ENCODE results near the gene ZSCAN18. TPM values are rescaled to one million over a fixed set of nuclear protein-coding genes. Genes with fewer than 3 reads are reported as not detected.
A peak's percentile ranks its signal among the peaks of the same experiment; 100 is the strongest.
"Not testable (repeated sequence)": the region's sequence is repeated elsewhere in the genome, so short reads cannot be mapped to it uniquely, and the experiment has no call there.

The ZSCAN18 gene
- total RNA-seq = 60.5 TPM
- long read RNA-seq, transcript ZSCAN18-217 (7 exons, 2,190 nt) = major isoform, 100 of 201 reads
- long read RNA-seq, transcript ZSCAN18-209 (4 exons, 2,429 nt) = minor isoform, 5 of 201 reads
- long read RNA-seq, partial matches to known transcripts = 15 of 201 reads
- long read RNA-seq, other reads (novel, unspliced or antisense) = 77 of 201 reads

GRCh38 chr19:58097781-58098681, at the start of gene ZSCAN18:
Gene ZSCAN18 (minus strand): TSS chr19:58098231. CDS start chr19:58090267, 7,964 bp downstream.
- DNase-seq = peak; percentile 98
- intact Hi-C loops (cut with DNase I) = no loop called here
- ATAC-seq (ENCODE audit: poor library complexity) = peak; percentile 100

- ATAC-seq (ENCODE audit: poor library complexity); DNase-seq; intact Hi-C loops (cut with DNase I): not testable (repeated sequence)
These were observed 49.4 kb upstream of the ZSCAN18 start for GRCh38 chr19:58147475-58147874.

DNA sequence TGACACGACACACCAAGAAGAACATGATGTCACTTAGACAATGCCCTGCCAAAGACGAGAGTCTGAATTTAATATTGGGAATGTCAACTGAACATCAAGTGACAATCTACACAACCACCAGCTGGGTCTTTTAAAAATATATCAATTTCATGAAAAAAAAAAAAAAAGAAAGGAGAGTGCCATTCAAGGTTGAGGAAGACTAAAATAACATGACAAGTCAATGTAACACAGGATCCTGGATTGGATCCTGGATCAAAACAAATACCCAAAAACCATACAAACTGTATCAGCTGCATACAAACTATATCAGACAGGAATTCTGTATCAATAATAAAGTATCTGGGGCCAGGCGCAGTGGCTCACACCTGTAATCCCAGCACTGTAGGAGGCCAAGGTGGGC, 47.8 kb upstream of the ZSCAN18 start:
- DNase-seq = no peak
- ATAC-seq (ENCODE audit: poor library complexity) = no peak
- intact Hi-C loops (cut with DNase I) = no loop called here

DNA sequence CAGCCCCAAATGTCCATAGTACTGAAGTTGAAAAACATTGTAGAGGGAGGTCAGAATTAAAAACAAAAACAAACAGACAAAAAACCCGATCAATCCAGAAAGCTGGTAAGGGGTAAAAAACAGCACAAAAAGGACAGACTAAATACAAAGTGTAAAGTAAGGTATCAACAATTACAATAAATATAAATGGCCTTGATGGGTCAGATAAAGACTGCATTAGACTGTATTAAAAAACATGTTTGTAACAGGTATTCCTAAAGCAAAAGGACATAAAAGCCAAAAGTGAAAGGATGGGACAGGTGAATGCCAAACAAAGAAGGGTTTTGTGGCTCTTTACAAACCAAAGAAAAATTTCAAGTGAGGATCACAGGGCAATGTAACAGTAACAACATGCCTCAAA, 36.2 kb upstream of the ZSCAN18 start:
- intact Hi-C loops (cut with DNase I) = loop anchor here (10.0 kb wide), 1 partner anchor 159 kb away; the partner anchor contains the start of gene C19orf18
- ATAC-seq (ENCODE audit: poor library complexity) (no peak), DNase-seq (no peak)

DNA sequence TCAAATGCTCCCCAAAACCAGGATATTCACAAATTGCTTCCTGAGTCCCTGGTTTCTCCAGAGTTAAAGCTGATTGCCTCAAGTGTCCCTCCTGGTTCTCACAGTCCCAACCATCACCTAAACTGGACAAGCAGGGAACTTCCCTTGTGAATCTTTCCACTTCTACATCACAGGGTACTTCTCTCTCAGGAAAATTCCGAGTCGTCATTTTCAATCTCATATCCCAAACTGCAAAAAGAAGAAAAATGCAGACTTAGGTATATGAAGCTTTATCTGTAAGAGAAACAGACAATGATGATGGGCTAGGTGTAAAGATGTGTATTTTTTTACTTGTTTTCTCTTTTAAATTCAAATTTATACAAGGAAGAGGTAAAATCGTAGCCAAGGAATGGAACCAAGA, 31.3 kb upstream of the ZSCAN18 start:
- DNase-seq = no peak

DNA sequence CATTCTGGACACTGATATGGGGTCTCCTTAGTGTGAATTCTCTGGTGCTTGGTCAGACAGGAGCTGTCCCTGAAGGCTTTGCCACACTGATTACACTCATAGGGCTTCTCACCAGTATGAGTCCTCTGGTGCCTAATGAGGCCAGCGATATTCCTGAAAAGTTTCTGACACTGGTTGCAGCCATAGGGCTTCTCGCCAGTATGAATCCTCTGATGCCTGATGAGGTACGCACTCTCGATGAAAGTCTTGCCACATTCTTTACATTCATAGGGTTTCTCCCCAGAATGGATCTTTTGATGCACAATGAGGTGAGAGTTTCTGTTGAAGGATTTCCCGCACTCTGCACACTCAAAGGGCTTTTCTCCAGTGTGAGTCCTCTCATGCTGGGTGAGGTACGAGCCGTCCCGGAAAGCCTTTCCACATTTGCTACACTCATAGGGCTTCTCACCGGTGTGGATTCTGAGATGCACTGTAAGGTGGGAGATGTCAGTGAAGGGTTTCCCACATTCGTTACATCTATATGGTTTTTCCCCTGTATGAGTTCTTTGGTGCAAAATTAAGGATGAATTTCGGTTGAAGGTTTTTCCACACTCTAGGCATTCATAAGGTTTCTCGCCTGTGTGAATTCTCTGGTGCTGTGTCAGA, 30.1 kb upstream of the ZSCAN18 start:
- DNase-seq (no peak), ATAC-seq (ENCODE audit: poor library complexity) (no peak)
- intact Hi-C loops (cut with DNase I) = loop anchor here (10.0 kb wide), 1 partner anchor 137 kb away; no protein-coding TSS in a partner anchor

More for the DNA sequence above, 31.3 kb upstream of the ZSCAN18 start:
- intact Hi-C loops (cut with DNase I) = loop anchor here (10.0 kb wide), 1 partner anchor 136 kb away; no protein-coding TSS in a partner anchor
- no peak for ATAC-seq (ENCODE audit: poor library complexity)

DNA sequence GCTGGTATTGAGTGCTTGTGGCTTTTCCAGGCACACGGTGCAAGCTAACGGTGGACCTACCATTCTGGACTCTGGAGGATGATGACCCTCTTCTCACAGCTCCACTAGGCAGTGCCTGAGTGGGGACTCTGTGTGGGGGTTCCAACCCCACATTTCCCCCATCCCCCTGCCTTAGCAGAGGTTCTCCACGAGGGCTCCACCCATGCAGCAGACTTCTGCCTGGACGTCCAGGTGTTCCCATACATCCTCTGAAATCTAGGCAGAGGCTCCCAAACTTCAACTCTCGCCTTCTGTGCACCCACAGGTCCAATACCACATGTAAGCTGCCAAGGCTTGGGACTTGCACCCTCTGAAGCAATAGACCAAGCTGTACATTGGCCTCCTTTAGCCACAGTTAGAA, 25.3 kb upstream of the ZSCAN18 start:
- ATAC-seq (ENCODE audit: poor library complexity) (no peak), DNase-seq (no peak)
- intact Hi-C loops (cut with DNase I) = loop anchor here (10.0 kb wide), 1 partner anchor 141 kb away; no protein-coding TSS in a partner anchor

GRCh38 chr19:58118979-58119733, 21.1 kb upstream of the ZSCAN18 start:
- DNase-seq (no peak), ATAC-seq (ENCODE audit: poor library complexity) (no peak)
- intact Hi-C loops (cut with DNase I) = no loop called here

DNA sequence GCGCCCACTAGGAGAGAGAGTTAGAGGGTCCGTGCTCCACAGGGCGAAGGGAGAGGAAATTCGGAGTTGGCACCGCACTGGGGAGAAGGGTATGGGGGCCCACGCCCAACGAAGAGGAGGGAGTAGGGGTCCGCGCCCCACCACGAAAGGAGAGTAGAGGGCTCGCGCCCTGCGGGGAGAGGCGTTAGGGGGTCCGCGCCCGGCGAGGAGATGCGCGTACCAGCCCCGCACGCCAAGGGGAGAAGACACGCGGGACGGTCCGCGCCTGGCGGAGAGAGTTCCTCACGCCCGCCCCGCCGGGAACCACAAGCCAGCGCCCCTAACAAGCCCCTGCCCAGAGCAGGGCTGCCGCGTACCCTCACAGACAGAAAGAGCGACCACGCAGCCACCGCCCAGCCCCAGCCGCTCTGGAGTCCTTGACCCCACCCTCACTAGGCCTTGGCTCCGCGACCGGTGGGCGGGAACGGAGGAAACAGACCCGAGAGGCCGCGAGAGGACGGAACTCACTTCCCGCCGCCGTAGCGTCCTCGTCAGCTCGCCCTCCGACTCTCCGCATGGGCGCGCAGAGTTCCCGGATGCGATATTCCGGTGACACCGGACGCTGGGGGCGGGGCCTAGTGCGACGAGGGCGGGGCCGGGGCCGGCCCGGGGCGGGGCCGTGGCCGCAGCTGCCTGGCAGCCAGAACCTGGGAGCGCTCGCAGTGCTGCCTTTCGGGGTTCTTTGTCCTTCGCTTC, 20.0 kb upstream of the ZSCAN18 start:
- no peak for DNase-seq
- ATAC-seq (ENCODE audit: poor library complexity) = no peak
- intact Hi-C loops (cut with DNase I) = no loop called here

- DNase-seq = no peak
- ATAC-seq (ENCODE audit: poor library complexity) = no peak
- intact Hi-C loops (cut with DNase I) = no loop called here
These were observed 10.5 kb upstream of the ZSCAN18 start for GRCh38 chr19:58108546-58108817.

DNA sequence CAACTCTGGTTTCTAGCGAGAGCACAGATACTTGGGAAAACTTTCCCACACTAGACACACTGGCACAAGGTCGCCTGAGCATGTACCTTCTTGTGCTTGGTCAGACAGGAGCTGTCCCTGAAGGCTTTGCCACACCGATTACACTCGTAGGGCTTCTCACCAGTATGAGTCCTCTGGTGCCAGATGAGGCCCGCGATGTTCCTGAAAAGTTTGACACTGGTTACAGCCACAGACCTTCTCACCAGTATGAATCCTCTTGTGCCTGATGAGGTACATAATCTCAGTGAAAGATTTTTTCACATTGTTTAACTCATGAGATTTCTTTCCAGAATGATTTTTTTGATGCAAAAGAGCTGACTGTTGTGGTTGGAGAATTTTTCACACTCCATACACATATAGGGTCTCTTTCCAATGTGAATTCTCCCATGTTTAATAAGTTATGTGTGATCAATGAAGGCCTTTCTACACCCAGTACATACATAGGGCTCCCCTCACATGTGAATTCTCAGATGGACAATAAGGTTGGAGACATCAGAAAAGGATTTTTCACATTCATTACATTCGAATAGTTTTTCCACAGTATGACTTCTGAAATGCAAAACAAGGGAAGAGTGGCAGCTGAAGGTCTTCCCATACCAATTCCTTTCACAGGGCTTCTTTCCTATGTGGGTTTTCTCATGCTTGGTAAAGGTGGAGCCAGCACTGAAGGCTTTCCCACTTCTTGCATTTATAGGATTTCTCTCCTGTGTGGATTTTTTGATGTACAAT, 9.9 kb upstream of the ZSCAN18 start:
- intact Hi-C loops (cut with DNase I) = no loop called here
- ATAC-seq (ENCODE audit: poor library complexity) = no peak
- DNase-seq = no peak

GRCh38 chr19:58098682-58098998, 609 bp upstream of the ZSCAN18 start:
- DNase-seq = no peak
- peak; percentile 2 for ATAC-seq (ENCODE audit: poor library complexity)
- intact Hi-C loops (cut with DNase I) = no loop called here

GRCh38 chr19:58097349-58097748, 682 bp downstream of the ZSCAN18 start:
- no peak for ATAC-seq (ENCODE audit: poor library complexity)
- intact Hi-C loops (cut with DNase I) = no loop called here

DNA sequence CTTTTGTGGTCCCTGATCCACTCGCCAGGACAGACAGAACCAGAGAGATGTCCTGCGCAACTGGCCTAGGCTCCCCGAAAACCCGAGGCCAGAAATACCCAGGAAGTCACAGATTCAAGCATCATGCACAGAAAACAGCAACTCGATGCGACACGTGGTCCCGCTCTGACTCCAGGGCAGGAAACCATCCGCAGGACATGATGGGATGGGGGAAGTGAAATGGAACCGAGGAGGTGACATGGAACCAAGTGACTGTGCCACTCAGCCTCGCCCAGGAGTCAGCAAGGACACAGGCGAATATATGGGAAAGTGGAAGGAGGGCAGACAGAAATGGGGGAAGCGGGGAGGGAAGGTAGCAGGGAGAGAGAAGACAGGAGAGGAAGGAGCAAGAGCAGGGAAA, 1.1 kb downstream of the ZSCAN18 start:
- DNase-seq = no peak
- ATAC-seq (ENCODE audit: poor library complexity) = no peak
- intact Hi-C loops (cut with DNase I) = no loop called here

More at GRCh38 chr19:58097349-58097748, 682 bp downstream of the ZSCAN18 start:
- DNase-seq = no peak

DNA sequence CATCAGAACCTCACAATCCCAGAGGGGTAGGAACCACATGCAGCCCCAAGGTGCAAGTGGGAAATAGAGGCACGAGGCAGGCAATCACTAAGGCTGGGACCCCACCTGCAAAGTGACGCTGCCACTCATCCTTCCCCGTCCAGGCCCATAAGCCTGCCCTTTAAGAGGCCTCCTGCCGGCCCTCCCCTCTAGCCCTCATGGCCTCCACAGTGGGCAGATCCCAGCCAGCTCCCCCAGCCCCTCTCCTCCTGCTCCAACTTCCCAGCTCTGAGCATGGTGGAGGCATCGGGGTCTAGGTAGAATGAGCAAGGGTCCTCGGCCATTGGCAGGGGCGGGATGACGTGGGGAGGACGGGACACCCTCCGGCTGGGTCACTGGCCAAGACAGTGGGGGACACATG, 2.7 kb downstream of the ZSCAN18 start:
- no peak for DNase-seq
- no peak for ATAC-seq (ENCODE audit: poor library complexity)
- intact Hi-C loops (cut with DNase I) = no loop called here

DNA sequence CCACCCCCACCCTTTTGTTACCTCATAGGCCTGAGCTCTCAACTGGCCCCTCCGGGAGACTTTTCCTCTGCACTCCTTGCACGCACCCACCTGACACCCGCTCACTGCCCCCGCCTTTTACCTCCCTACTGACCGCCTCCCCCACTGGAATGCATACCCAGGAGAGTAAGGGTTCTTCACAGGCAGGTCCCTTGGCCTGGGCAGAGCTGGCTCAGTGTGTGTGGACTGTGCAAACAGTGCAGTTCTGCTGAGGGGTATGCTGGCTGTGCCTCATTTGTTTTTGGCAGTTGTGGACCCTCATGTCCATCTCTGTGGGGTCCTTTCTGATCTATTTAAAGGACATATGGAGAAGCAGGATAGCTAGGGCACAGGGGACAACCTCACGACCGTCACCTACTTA, 5.0 kb downstream of the ZSCAN18 start:
- intact Hi-C loops (cut with DNase I) = no loop called here
- ATAC-seq (ENCODE audit: poor library complexity) (no peak), DNase-seq (no peak)

- intact Hi-C loops (cut with DNase I) = no loop called here
- DNase-seq (no peak), ATAC-seq (ENCODE audit: poor library complexity) (no peak)
These were observed 6.6 kb downstream of the ZSCAN18 start for GRCh38 chr19:58091251-58091995.
